HG03342 (cell line): ENCODE results near the gene PAK1.
"Not testable (repeated sequence)": the region's sequence is repeated elsewhere in the genome, so short reads cannot be mapped to it uniquely, and the experiment has no call there.

ENCODE experiments used
- ATAC-seq: cut with Tn5 transposase; IDR thresholded peaks from one replicate; pipeline ENCODE4 v1.9.1; 2021; ENCODE audit warnings: mild to moderate bottlenecking, moderate library complexity; ENCODE audit not compliant: unreplicated experiment

The PAK1 gene

DNA sequence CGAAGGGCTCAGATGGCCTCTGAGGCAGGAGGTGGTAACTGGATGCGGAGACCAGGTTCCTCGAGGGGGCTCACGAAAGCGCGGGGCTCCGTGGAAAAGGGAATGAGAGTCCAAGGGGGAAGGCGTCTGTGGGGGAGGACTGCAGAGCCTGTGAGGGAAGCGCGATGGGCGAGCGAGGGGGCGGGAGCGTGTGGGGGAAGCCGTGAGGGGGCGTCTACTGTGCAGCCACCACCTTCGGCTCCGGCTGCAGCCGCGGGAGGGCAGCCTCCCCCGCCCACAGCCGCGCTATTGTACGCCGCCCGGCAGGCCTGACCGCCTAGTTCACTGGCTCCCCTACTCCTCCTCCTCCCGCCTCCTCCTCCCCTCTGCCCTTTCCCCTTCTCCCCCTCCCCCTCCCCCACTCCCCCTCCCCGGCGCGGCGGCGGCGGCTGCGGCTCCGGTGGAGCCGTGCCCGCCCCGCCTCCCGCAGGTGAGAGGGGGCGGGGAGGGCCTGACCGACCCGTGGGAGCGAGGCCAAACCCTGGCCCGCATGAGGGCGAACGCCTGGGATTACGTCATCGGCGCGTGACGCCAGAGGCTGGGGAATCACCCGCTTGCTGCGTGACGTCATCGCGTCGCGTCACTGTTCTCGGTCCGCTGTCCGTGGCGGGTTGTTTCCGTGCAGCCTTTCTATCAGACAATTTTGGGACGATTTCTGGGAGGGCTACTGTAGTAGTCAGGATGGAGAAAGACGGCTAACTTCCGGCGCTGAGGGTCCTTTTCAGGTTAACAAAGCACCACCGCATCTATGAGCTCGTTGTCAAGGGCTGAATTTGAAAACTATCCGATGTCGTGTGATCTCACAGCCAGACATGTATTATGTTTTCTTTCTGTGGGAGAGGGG is at the start of gene PAK1:
TSS of gene PAK1 (minus strand) at position 294 of the 883 bp plus-strand sequence. CDS start 81,574 bp downstream, outside the sequence.
- peak; percentile 64 for ATAC-seq

DNA sequence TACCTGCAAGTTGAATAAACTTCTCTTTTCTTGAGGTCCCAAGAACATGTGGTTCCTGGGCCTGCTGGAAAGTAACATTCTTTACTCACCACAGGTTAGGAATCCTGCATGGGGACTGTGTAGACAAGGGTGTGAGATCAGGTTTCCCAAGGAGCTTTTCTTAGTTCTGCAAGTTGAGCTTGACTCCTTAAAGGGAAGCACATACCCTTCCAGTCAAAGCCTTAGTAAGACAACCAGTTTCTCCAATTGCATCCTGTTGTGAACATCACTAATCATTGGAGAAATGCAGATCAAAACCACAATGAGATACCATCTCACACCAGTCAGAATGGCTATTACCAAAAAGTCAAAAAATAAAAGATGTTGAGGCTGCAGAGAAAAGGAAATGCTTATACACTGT is 48.3 kb upstream of the PAK1 start:
- ATAC-seq, result no peak

DNA sequence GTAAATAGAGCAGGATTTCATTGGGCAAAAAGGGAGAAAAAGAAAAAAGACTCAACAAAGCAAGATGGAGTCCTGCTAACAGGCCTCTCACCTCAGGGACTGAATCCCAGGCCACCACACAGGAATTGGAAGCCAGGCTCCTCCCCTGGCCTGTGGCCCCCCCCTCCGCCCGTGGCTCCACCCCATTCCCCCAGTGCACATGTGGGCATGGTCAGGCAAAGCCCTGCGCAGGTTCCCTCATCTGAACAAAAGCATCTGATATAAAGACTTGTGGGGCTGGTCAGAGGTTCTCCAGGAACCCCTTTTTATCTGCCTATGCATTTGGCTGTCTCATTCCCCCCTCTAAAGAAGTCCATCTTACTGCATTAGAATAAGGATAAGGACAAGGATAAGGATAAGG is 46.0 kb upstream of the PAK1 start:
- ATAC-seq, result no peak

- no peak for ATAC-seq
Observed at GRCh38 chr11:77518471-77518870, 44.6 kb upstream of the PAK1 start.

DNA sequence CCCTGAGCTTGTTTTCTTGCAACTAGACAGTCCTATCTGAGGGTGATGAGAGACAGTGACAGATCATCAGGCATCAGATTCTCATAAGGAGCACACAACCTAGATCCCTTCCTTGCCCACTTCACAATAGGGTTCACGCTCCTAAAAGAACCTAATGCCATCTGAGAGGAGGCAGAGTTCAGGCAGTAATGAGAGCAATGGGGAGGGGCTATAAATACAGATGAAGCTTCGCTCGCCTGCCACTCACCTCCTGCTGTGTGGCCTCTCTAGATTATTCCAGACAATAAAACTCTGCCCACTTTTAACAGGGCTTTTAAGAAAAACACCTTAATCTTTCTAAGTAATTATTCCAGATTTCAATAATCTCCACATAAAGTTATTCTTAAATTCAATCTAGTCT is 43.9 kb upstream of the PAK1 start:
- no peak for ATAC-seq

- no peak for ATAC-seq
Observed at GRCh38 chr11:77517226-77517625, 43.3 kb upstream of the PAK1 start.

- ATAC-seq, result no peak
Observed at GRCh38 chr11:77515483-77515882, 41.6 kb upstream of the PAK1 start.

GRCh38 chr11:77515063-77515462 is 41.2 kb upstream of the PAK1 start:
- no peak for ATAC-seq

DNA sequence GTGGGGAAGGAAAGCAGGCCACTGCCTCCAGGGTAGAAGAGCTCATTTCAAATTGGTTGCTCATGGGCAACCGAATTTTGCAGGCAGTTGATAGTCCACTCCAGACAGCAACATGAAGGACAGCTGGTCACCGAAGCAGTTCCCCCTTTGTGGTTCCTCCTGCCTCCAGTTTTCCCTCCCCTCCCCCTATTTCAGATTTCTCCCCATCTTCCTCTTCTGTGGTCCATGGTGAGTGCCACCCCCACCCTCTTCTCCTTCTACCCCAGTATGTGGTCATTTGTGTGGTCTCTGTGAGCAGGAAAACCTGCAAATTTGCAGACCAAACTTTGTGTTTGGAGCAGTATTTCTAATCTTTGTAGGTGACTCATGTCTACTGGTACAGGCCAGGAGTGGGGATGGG is 38.2 kb upstream of the PAK1 start:
- ATAC-seq, result no peak

- no peak for ATAC-seq
Observed at GRCh38 chr11:77510851-77511250, 37.0 kb upstream of the PAK1 start.

- no peak for ATAC-seq
Observed at GRCh38 chr11:77510095-77510494, 36.2 kb upstream of the PAK1 start.

GRCh38 chr11:77508019-77508418 is 34.1 kb upstream of the PAK1 start:
- ATAC-seq, result no peak

DNA sequence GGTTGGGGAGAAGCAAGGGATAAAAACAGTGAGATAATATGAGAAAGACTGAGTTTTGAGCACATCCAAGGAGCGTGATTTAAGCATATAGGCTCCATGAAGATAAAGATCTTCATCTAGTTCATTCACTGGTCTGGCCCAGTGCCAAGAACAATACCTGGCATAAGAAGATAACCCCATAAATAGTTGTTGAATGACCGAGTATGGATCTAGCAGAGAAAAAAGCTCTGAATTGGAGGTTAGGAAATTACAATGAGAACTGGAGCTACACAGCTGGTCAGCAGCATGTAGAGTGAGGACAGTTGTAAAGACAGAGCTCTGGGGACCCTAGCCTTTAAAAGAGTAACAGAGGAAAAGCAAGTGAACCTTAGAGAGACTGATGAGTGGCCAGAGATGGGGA is 33.0 kb upstream of the PAK1 start:
- no peak for ATAC-seq

- no peak for ATAC-seq
Observed at GRCh38 chr11:77505956-77506355, 32.1 kb upstream of the PAK1 start.

- no peak for ATAC-seq
Observed at GRCh38 chr11:77503006-77503405, 29.1 kb upstream of the PAK1 start.

GRCh38 chr11:77502346-77502905 is 28.5 kb upstream of the PAK1 start:
- ATAC-seq, result no peak

DNA sequence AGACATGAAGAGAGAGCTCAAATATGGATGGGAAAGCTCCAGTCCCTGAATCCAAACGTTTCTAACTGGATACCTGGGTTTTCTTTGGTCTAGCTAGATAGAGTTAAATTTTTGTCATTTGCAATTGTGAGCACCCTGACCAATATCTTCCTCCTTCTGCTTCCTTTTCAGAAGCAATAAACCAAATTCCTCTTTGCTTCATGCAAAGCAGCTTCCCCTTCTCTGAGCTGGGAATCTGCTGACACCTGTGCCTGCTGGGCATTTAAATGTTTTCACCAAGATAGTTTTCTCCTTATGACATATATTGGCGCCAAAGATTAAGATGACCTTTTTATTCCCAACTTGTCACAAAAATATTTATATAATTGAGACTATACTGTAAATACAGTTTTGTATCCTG is 27.9 kb upstream of the PAK1 start:
- ATAC-seq, result no peak

DNA sequence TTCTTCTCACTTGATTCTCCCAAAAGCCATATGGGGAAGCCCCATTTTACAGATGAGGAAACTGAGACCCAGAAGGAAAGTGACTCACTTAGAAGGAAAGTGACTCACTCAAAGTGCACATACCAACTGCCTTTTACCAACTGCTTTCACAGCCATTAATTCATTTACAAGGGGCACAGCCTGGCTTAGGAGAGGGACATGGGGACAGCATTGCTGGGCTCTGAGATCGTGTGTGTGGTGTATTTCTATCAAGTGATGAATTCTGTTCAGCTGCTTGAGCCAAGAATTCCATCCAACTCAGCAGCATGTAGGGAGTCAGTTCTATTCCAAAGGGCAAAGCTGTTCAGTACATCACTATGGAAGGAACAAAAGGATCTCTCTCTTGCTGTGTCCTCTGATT is 23.5 kb upstream of the PAK1 start:
- ATAC-seq, result no peak

GRCh38 chr11:77495526-77495925 is 21.6 kb upstream of the PAK1 start:
- ATAC-seq, result no peak

- ATAC-seq, result not testable (repeated sequence)
Observed at GRCh38 chr11:77490035-77490434, 16.1 kb upstream of the PAK1 start.

- ATAC-seq, result no peak
Observed at GRCh38 chr11:77487790-77488189, 13.9 kb upstream of the PAK1 start.

DNA sequence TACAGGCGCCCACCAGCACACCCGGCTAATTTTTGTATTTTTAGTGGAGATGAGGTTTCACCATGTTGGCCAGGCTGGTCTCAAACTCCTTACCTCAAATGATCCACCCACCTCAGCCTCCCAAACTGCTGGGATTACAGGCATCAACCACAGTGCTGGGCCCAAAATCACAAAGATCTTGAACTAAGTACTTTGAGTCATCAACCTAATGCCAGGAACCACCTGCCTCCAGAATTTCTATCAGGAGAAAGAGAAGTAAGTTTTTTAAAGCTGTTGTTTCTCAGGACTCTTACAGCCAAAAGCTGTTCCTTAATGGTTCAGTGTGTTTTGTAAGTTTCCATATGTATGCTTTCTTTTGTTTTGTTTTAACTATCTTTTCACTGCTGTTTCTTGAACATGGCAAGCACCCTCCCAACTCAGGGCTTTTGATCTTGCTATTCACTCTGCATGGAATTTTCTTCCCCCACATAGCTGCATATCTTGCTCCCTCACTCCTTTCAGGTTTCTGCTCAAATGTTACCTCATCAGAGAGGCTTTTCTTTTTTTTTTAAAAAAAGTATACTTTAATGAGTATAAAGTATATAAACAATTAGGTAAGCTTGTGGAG is 6.0 kb upstream of the PAK1 start:
- no peak for ATAC-seq
